K562 (cell line): ENCODE data around the gene TNK2. TPM values are rescaled to one million over a fixed set of nuclear protein-coding genes. Genes with fewer than 3 reads are reported as not detected.

Source experiments
- ATAC-seq: fragments of 200-7000 bp; cut with Tn5 transposase; 3 replicates; pipeline ENCODE4 v1.9.1; 2020; ENCODE audit warnings: moderate library complexity
- BruUV-seq: library from RNA; stranded (reverse); fragments of 400-500 nt; replicated peaks from 2 replicates; lab custom pipeline; 2021; lab: Mats Ljungman, UMichigan
- CTCF ChIA-PET: fragments of 300-600 bp; formaldehyde crosslinking; extraction: SDS; loops from one replicate; lab custom pipeline; 2021; ENCODE audit warnings: low intra/inter-chr PET ratio; lab: Yijun Ruan, JAX
- POLR2A ChIA-PET: fragments of 300-600, 350-650 bp; sonication (Branson Sonifier 250); formaldehyde crosslinking; extraction: SDS; loops from one replicate; lab custom pipeline; 2021; ENCODE audit warnings: antibody characterized with exemption, inconsistent platforms; lab: Yijun Ruan, JAX
- DNase-seq, 4 experiments: peaks; one replicate each; pipeline versions ENCODE4 v3.0.0 to v3.0.0-alpha.2; 2011 to 2018; ENCODE audit warnings: low spot score in 3 of 4, mixed read lengths in 3 of 4; ENCODE audit errors: extremely low read depth in 1 of 4
- FAIRE-seq: peaks from 2 replicates; lab custom pipeline; 2011; peaks lifted over from hg19 to GRCh38; lab: Jason Lieb, UNC
- H2AFZ ChIP-seq: 2 replicates; pipeline ENCODE4 v1.6.0; 2011; ENCODE audit warnings: low read depth, low read length, control low read depth, inconsistent platforms
- H3K27ac ChIP-seq: fragments of 200-600 bp; 3 replicates; pipeline ENCODE4 v1.8.0; 2011; ENCODE audit warnings: low read depth, mild to moderate bottlenecking, control low read depth, inconsistent platforms, low read length, moderate library complexity, mixed read lengths; ENCODE audit errors: extremely low read depth
- H3K27me3 ChIP-seq, 2 experiments: fragments of 300-600 bp in 1 of 2; 2 replicates in 1 of 2; 3 replicates in 1 of 2; pipeline versions ENCODE4 v1.6.0 to v1.8.0; 2011; ENCODE audit warnings: inconsistent platforms in 2 of 2, low read length in 2 of 2, mild to moderate bottlenecking in 1 of 2, mixed read lengths in 1 of 2, moderate library complexity in 1 of 2; ENCODE audit not compliant: control insufficient read depth in 2 of 2, insufficient read depth in 2 of 2
- H3K36me3 ChIP-seq: fragments of 300-600 bp; 3 replicates; pipeline ENCODE4 v1.8.0; 2011; ENCODE audit warnings: mild to moderate bottlenecking, low read length, inconsistent platforms; ENCODE audit not compliant: control insufficient read depth, insufficient read depth
- H3K4me1 ChIP-seq, 2 experiments: fragments of 200-600 bp in 1 of 2; replicated peaks in 1 of 2; 2 replicates in 1 of 2; 3 replicates in 1 of 2; pipeline versions ENCODE4 v1.5.1 to v1.8.0; 2011; ENCODE audit warnings: inconsistent platforms in 2 of 2, low read length in 2 of 2, mild to moderate bottlenecking in 1 of 2, mixed read lengths in 1 of 2, moderate library complexity in 1 of 2; ENCODE audit not compliant: control insufficient read depth in 2 of 2, insufficient read depth in 2 of 2
- H3K4me2 ChIP-seq: 2 replicates; pipeline ENCODE4 v1.6.1; 2011; ENCODE audit warnings: low read length, control low read depth, inconsistent platforms, mixed read lengths; ENCODE audit not compliant: insufficient read depth
- H3K4me3 ChIP-seq: fragments of 200-600 bp; sonication (generic), shearing (Covaris generic); 2 replicates; pipeline ENCODE4 v1.5.1; 2016; ENCODE audit warnings: control low read depth, inconsistent platforms
- H3K79me2 ChIP-seq: fragments of 200-600 bp; 3 replicates; pipeline ENCODE4 v1.8.0; 2011; ENCODE audit warnings: low read length, inconsistent platforms; ENCODE audit not compliant: control insufficient read depth, insufficient read depth
- H3K9ac ChIP-seq, 2 experiments: 2 replicates each; pipeline versions ENCODE4 v1.6.0 to v1.6.1; 2011; ENCODE audit warnings: low read depth in 2 of 2, low read length in 2 of 2, control low read depth in 1 of 2, inconsistent platforms in 1 of 2, mild to moderate bottlenecking in 1 of 2, mixed read lengths in 1 of 2; ENCODE audit not compliant: insufficient read depth in 1 of 2
- H3K9me1 ChIP-seq: one replicate; pipeline ENCODE4 v1.6.0; 2011; ENCODE audit warnings: inconsistent platforms, mild to moderate bottlenecking, low read length, moderate library complexity; ENCODE audit not compliant: control insufficient read depth, insufficient read depth
- H3K9me3 ChIP-seq: replicated peaks from 2 replicates; pipeline ENCODE4 v1.5.1; 2011; ENCODE audit warnings: low read depth, low read length, inconsistent platforms; ENCODE audit not compliant: control insufficient read depth, insufficient read depth
- H4K20me1 ChIP-seq: replicated peaks from 2 replicates; pipeline ENCODE4 v1.6.1; 2011; ENCODE audit warnings: low read length, inconsistent platforms, mixed read lengths; ENCODE audit not compliant: control insufficient read depth, insufficient read depth
- KHSRP ChIP-seq: fragments of 450-650 bp; IDR thresholded peaks from 2 replicates; pipeline ENCODE4 v1.6.1; 2017
- ZEB2 ChIP-seq: fragments of 450-650 bp; IDR thresholded peaks from 2 replicates; pipeline ENCODE4 v1.6.1; 2016
- WGBS: fragments of 100-300 bp; shearing (Covaris generic); methylation state at CpG from one replicate; pipeline ENCODE4 v1.1.6; 2016; ENCODE audit warnings: low coverage, mixed read lengths; ENCODE audit not compliant: insufficient coverage; ENCODE audit errors: missing lambda C conversion rate; 5-methylcytosine and 5-hydroxymethylcytosine counted together
- in situ Hi-C: fragments of 300-500 bp; cut with MboI; formaldehyde crosslinking; loops from 4 replicates; pipeline ENCODE4 v1.15.0; 2018; ENCODE audit warnings: inconsistent platforms, mixed read lengths
- intact Hi-C: fragments of 100-400 bp; cut with micrococcal nuclease; formaldehyde crosslinking; loops from 2 replicates; pipeline ENCODE4 v1.14.2; 2022
- microRNA-seq: library from miRNA; unstranded; fragments of <30 nt; microRNA quantifications from one replicate; pipeline ENCODE4, GENCODE V29; 2018; ENCODE audit warnings: borderline microRNAs expressed
- polyA plus RNA-seq, 8 experiments: library from polyadenylated mRNA; depleted of rRNA in 4 of 8; stranded (reverse) in 5 of 8; unstranded in 3 of 8; fragments of >200 nt; fragmentation: Nextera tagmentation in 2 of 8; fragmentation: Illumina TruSeq in 1 of 8; extraction: Ambion mirVana in 2 of 8; extraction: Trizol in 1 of 8; gene quantifications; 2 replicates each; pipeline versions ENCODE4 v1.2.1 to v1.2.3, GENCODE V29; 2011 to 2014; ENCODE audit warnings: inconsistent platforms in 1 of 8, missing spikeins in 1 of 8
- small RNA-seq: library from RNA; depleted of rRNA; stranded (forward); fragments of <200 nt; gene quantifications from one replicate; pipeline ENCODE3, GENCODE V24; 2014
- total RNA-seq, 7 experiments: library from RNA; depleted of rRNA in 6 of 7; stranded (reverse); fragments of >200 nt in 6 of 7; fragmentation: Illumina TruSeq in 2 of 7; extraction: Trizol in 2 of 7; gene quantifications; 2 replicates each; pipeline versions ENCODE4 v1.2.1 to v1.2.3, GENCODE V29; 2011 to 2021; ENCODE audit warnings: low replicate concordance in 1 of 7

TNK2 gene
- total and polyA plus RNA-seq, 9 of the 15 experiments (the other 6 are each of a cell fraction or from before 2014, with no cell fraction given), result 0.03 to 33.8 (median 6.5) TPM

- no peaks in the 10 kb centered on the region for H3K79me2 ChIP-seq
- POLR2A ChIA-PET, result interaction anchor here (0.8 to 1.6 kb wide), 5 partner anchors 8 to 16 kb away, joined by 3 to 12 read pairs (median 4); no protein-coding TSS in a partner anchor
- FAIRE-seq, result no peak
- 39% methylated on average over 24 of the region's 24 CpGs for WGBS
- peaks cover 10 to 47% of the 10 kb centered on the region in 2 experiments for H3K4me1 ChIP-seq
- H3K9ac ChIP-seq, result peak overlapping the region in 1 of 2 experiments; percentile 35; a peak in 1 of 4 replicates
- BruUV-seq, result no TSS peak
- H3K9me1 ChIP-seq, result peaks cover 3% of the 10 kb centered on the region
- H4K20me1 ChIP-seq, result no peaks in the 10 kb centered on the region
- no peaks in the 10 kb centered on the region for H3K36me3 ChIP-seq
- no peak overlapping the region for H3K4me3 ChIP-seq
- intact Hi-C loops, result no loop called here
- H3K27ac ChIP-seq, result no peak overlapping the region
- peaks cover 6 to 36% of the 10 kb centered on the region in 2 experiments; a peak in 3 of 5 replicates for H3K27me3 ChIP-seq
- no peak overlapping the region for H3K4me2 ChIP-seq
- DNase-seq, result no peak
- in situ Hi-C loops, result no loop called here
- CTCF ChIA-PET, result no interaction called here
- no peak for ATAC-seq
- H2AFZ ChIP-seq, result no peak overlapping the region
- H3K9me3 ChIP-seq, result no peaks in the 10 kb centered on the region
- TF ChIP-seq ZEB2, result 0 out of 2 replicates have a peak, but pooled peaks have one; percentile 30
- no peak for TF ChIP-seq KHSRP
These were observed 94.3 kb downstream of the TNK2 start for GRCh38 chr3:195813916-195814640.

Small RNA genes within 50 kb of the gene (microRNA-seq; reads per million reads assigned to microRNA genes)
- gene MIR6829, result not detected

Small RNA genes within 50 kb of the gene (small RNA-seq; reads per million reads assigned to genes)
- gene MIR6829, result not detected
- not detected for gene RNU2-11P

Other genes with a start within 250 kb of the TNK2 start
- gene MUC20, start 187.6 kb downstream of the TNK2 start, total RNA-seq (2014; rRNA removed), result not detected in 2 replicates
- gene MUC20, start 187.6 kb downstream of the TNK2 start, total RNA-seq (2014; rRNA removed; fragmentation: Illumina TruSeq; extraction: Trizol), result not detected in 2 replicates
- 0.18 TPM in 1 of 2 replicates, not detected in the other for gene MUC20, start 187.6 kb downstream of the TNK2 start, total RNA-seq (2015; rRNA removed; fragmentation: Illumina TruSeq; extraction: Trizol)
- 0.16 and 0.25 TPM in 2 replicates for gene MUC20, start 187.6 kb downstream of the TNK2 start, total RNA-seq (2021)
- gene MUC20, start 187.6 kb downstream of the TNK2 start, polyA plus RNA-seq (2011; rRNA removed), result 0.11 and 0.15 TPM in 2 replicates
- gene MUC20, start 187.6 kb downstream of the TNK2 start, polyA plus RNA-seq (2014; fragmentation: Illumina TruSeq; extraction: Trizol), result 0.15 and 0.44 TPM in 2 replicates
- gene MUC20, start 187.6 kb downstream of the TNK2 start, polyA plus RNA-seq (2014; fragmentation: Nextera tagmentation; extraction: Ambion mirVana), result under 1 TPM in 1 of 2 experiments, not detected in 1; 0.03 TPM
- gene MUC20, start 187.6 kb downstream of the TNK2 start, polyA plus RNA-seq (2014; rRNA removed), result 0.22 and 0.23 TPM in 2 replicates
- 0.12 TPM in 1 of 2 replicates, not detected in the other for gene MUC4, start 96.6 kb downstream of the TNK2 start, total RNA-seq (2014; rRNA removed)
- gene MUC4, start 96.6 kb downstream of the TNK2 start, total RNA-seq (2014; rRNA removed; fragmentation: Illumina TruSeq; extraction: Trizol), result under 0.01 and 0.03 TPM in 2 replicates
- under 0.01 TPM in 1 of 2 replicates, not detected in the other for gene MUC4, start 96.6 kb downstream of the TNK2 start, total RNA-seq (2015; rRNA removed; fragmentation: Illumina TruSeq; extraction: Trizol)
- 0.11 and 0.31 TPM in 2 replicates for gene MUC4, start 96.6 kb downstream of the TNK2 start, total RNA-seq (2021)
- 0.11 and 0.21 TPM in 2 replicates for gene MUC4, start 96.6 kb downstream of the TNK2 start, polyA plus RNA-seq (2011; rRNA removed)
- gene MUC4, start 96.6 kb downstream of the TNK2 start, polyA plus RNA-seq (2014; fragmentation: Illumina TruSeq; extraction: Trizol), result 0.10 and 0.11 TPM in 2 replicates
- gene MUC4, start 96.6 kb downstream of the TNK2 start, polyA plus RNA-seq (2014; fragmentation: Nextera tagmentation; extraction: Ambion mirVana), result not detected
- gene MUC4, start 96.6 kb downstream of the TNK2 start, polyA plus RNA-seq (2014; rRNA removed), result 0.07 TPM in 2 replicates
- gene TFRC, start 173.5 kb upstream of the TNK2 start, total RNA-seq (2014; rRNA removed), result 303 and 478 TPM in 2 replicates
- 468 and 534 TPM in 2 replicates for gene TFRC, start 173.5 kb upstream of the TNK2 start, total RNA-seq (2014; rRNA removed; fragmentation: Illumina TruSeq; extraction: Trizol)
- 310 and 332 TPM in 2 replicates for gene TFRC, start 173.5 kb upstream of the TNK2 start, total RNA-seq (2015; rRNA removed; fragmentation: Illumina TruSeq; extraction: Trizol)
- gene TFRC, start 173.5 kb upstream of the TNK2 start, total RNA-seq (2021), result 450 and 470 TPM in 2 replicates
- gene TFRC, start 173.5 kb upstream of the TNK2 start, polyA plus RNA-seq (2011; rRNA removed), result 521 and 679 TPM in 2 replicates
- 239 and 256 TPM in 2 replicates for gene TFRC, start 173.5 kb upstream of the TNK2 start, polyA plus RNA-seq (2014; fragmentation: Illumina TruSeq; extraction: Trizol)
- gene TFRC, start 173.5 kb upstream of the TNK2 start, polyA plus RNA-seq (2014; fragmentation: Nextera tagmentation; extraction: Ambion mirVana), result 100 to 1,000 TPM; 149 to 308 TPM
- gene TFRC, start 173.5 kb upstream of the TNK2 start, polyA plus RNA-seq (2014; rRNA removed), result 241 and 268 TPM in 2 replicates